ENCODE data around the gene LAGE3. TPM values are rescaled to one million over a fixed set of nuclear protein-coding genes. Genes with fewer than 3 reads are reported as not detected.

Gene LAGE3
- total and polyA plus RNA-seq, 2 of the 8 experiments (the other 6 are each of a cell fraction or from before 2014, with no cell fraction given) = 44.5 to 102 TPM

DNA sequence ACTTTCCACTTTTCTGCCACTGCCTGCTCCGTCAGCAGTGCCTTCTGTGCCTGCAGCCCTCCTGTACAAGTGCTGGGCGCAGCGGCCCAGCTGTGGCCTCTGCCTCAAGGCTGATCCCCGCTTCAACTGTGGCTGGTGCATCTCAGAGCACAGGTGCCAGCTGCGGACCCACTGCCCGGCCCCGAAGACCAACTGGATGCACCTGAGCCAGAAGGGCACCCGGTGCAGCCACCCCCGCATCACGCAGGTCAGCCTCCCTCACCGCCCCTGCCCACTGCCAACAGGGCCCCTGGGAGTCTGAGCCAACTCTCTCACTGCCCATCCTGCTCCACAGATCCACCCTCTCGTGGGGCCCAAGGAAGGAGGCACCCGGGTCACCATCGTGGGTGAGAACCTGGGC lies 13.5 kb downstream of the LAGE3 start:
- no peak overlapping the region for H2BK120ac ChIP-seq (replicated peaks; ENCODE audit: low read depth, low read length)
- H3K79me1 ChIP-seq (ENCODE audit: low read depth, low read length) = no peaks in the 10 kb centered on the region
- no CpG with 5 or more reads among the region's 14 CpGs for WGBS, 2 experiments (ENCODE audit: extremely low coverage in 1 of 2, insufficient coverage in 1 of 2, insufficient read length in 1 of 2, insufficient replicate concordance in 2 of 2, low coverage in 1 of 2, low lambda C conversion rate in 2 of 2, missing lambda C conversion rate in 1 of 2)
- no peak overlapping the region for H2BK5ac ChIP-seq (ENCODE audit: low read depth, low read length)
- H4K5ac ChIP-seq (ENCODE audit: insufficient read length, low read depth, low read length) = no peak overlapping the region
- no peak overlapping the region for H3K56ac ChIP-seq (replicated peaks; ENCODE audit: insufficient read length, low read depth, low read length)
- H3K23ac ChIP-seq (ENCODE audit: insufficient read length) = no peak overlapping the region
- peaks cover 0 to 29% (median 7%) of the 10 kb centered on the region in 4 experiments; a peak in 6 of 8 replicates for H3K36me3 ChIP-seq (ENCODE audit: control insufficient read depth in 2 of 4, insufficient read depth in 4 of 4, low read length in 3 of 4)
- no peak overlapping the region for H3K27ac ChIP-seq (ENCODE audit: low read depth, low read length)
- no peak overlapping the region for H3K4me2 ChIP-seq (ENCODE audit: insufficient read depth in 1 of 2, low read depth in 2 of 2, low read length in 2 of 2)
- no peak overlapping the region for H4K91ac ChIP-seq (replicated peaks; ENCODE audit: insufficient read length, low read length)
- FAIRE-seq = no peak
- H3K14ac ChIP-seq (ENCODE audit: insufficient read length) = no peak overlapping the region
- no peak overlapping the region for H3K4ac ChIP-seq (replicated peaks; ENCODE audit: insufficient read length, low read depth, low read length)
- no peak overlapping the region for H3K4me3 ChIP-seq (ENCODE audit: extremely low read depth in 1 of 4, insufficient read depth in 2 of 4, low read depth in 3 of 4, low read length in 4 of 4)
- CTCF ChIA-PET (ENCODE audit: partially characterized antibody) = interaction anchor here (1.0 kb wide), 2 partner anchors 20 to 66 kb away, joined by 3 read pairs; no protein-coding TSS in a partner anchor
- TF ChIP-seq TBP (IDR thresholded peaks at IDR 0.05; ENCODE audit: low read depth, low read length) = no peak
- TF ChIP-seq BRCA1 (IDR thresholded peaks at IDR 0.05; ENCODE audit: low read depth, low read length) = no peak
- TF ChIP-seq SP1 (IDR thresholded peaks at IDR 0.05; ENCODE audit: low read depth, low read length) = no peak
- no peak for TF ChIP-seq TAF7 (optimal IDR thresholded peaks at IDR 0.05; ENCODE audit: borderline replicate concordance, low read depth, low read length)
- TF ChIP-seq CBX5 (IDR thresholded peaks at IDR 0.05; ENCODE audit: low read depth, low read length) = no peak
- TF ChIP-seq KDM5A (IDR thresholded peaks at IDR 0.05; ENCODE audit: low read length) = no peak
- TF ChIP-seq HDAC6 (IDR thresholded peaks at IDR 0.05; ENCODE audit: low read depth, low read length) = no peak
- TF ChIP-seq EP300 (IDR thresholded peaks at IDR 0.05; ENCODE audit: borderline replicate concordance in 1 of 2, low read depth in 2 of 2, low read length in 2 of 2) = no peak
- TF ChIP-seq PHF8 (conservative IDR thresholded peaks at IDR 0.05; ENCODE audit: low read depth, low read length) = no peak
- no peak for TF ChIP-seq POLR2A (IDR thresholded peaks at IDR 0.05; ENCODE audit: control extremely low read depth in 1 of 2, low read depth in 2 of 2, low read length in 2 of 2)
- TF ChIP-seq JUND (IDR thresholded peaks at IDR 0.05; ENCODE audit: low read length) = no peak
- TF ChIP-seq RNF2 (IDR thresholded peaks at IDR 0.05; ENCODE audit: borderline replicate concordance, low read depth, low read length, missing control alignments, poor library complexity, severe bottlenecking) = no peak
- no peaks in the 10 kb centered on the region for H3K79me2 ChIP-seq (ENCODE audit: control insufficient read depth in 1 of 2, insufficient read depth in 2 of 2, low read length in 2 of 2)
- H3K23me2 ChIP-seq (ENCODE audit: low read depth, low read length) = no peaks in the 10 kb centered on the region
- no peak overlapping the region for H2BK20ac ChIP-seq (ENCODE audit: low read length)
- H4K8ac ChIP-seq (ENCODE audit: extremely low read depth, insufficient read depth, low read length) = no peak overlapping the region
- no peak overlapping the region for H2AK5ac ChIP-seq (ENCODE audit: low read depth, low read length)
- H3K4me1 ChIP-seq (replicated peaks in 1 of 4; ENCODE audit: control insufficient read depth in 3 of 4, insufficient read depth in 4 of 4, low read length in 3 of 4) = no peaks in the 10 kb centered on the region
- no peak overlapping the region for H2BK15ac ChIP-seq (ENCODE audit: low read length)
- no peak overlapping the region for H2BK12ac ChIP-seq (ENCODE audit: low read depth, low read length)
- no peaks in the 10 kb centered on the region for H4K20me1 ChIP-seq (replicated peaks in 1 of 2; ENCODE audit: control insufficient read depth in 1 of 2, insufficient read depth in 2 of 2, low read length in 2 of 2)
- POLR2A ChIA-PET (ENCODE audit: partially characterized antibody) = interaction anchor here (1.0 to 1.4 kb wide), 2 partner anchors 10 to 42 kb away, joined by 3 read pairs; no protein-coding TSS in a partner anchor
- no peak for DNase-seq (ENCODE audit: low read depth in 1 of 2, low spot score in 2 of 2)
- no peak overlapping the region for H2AFZ ChIP-seq (ENCODE audit: low read length)
- H3K18ac ChIP-seq (ENCODE audit: extremely low read depth, low read length) = no peak overlapping the region
- no peaks in the 10 kb centered on the region for H3K27me3 ChIP-seq (replicated peaks in 1 of 4; ENCODE audit: control insufficient read depth in 3 of 4, extremely low read depth in 1 of 4, insufficient read depth in 3 of 4, low read length in 3 of 4)
- no peaks in the 10 kb centered on the region for H3K9me3 ChIP-seq (ENCODE audit: insufficient read depth in 2 of 2, low read depth in 1 of 2, low read length in 1 of 2)
- H3K9ac ChIP-seq (replicated peaks in 1 of 4; ENCODE audit: extremely low read depth in 1 of 4, low read depth in 3 of 4, low read length in 3 of 4) = no peak overlapping the region
